ENCODE results near the gene SCAP.

SCAP gene

DNA sequence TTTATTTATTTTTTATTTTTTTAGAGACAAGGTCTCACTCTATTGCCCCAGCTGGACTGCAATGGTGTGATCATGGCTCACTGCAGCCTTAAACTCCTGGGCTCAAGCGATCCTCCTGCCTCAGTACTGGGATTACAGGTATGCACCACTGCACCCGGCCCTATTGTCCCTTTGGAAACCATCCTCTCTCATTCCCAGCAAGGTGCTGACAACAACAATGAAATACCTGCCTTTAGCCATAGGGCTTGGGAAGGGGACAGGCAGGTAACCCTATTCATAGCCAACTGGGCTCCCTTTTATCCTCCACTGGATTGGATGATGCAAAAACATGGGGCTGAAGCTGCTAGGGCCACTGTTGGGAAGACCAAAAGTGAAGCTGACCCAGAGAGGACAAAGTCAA is 43.1 kb downstream of the SCAP start:
- DNase-seq (ENCODE audit: low read depth, low spot score), result no peak

DNA sequence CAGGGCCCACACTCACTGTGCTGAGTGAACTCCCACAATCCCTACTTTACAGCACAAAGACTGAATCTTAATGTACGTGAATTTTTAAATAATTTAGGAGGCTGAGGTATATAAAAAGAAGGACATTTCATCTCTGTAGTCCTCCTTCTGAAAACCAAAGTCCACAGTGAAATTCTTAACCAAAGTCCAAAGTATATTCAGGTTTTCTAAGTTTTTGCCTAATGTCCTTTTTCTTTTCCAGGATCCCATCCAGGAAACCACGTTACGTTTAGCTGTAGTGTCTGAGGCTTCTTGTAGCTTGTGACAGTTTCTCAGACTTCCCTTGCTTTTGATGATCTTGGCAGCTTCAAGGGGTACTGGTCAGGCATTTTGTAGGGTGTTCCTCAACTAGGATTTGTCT is 44.5 kb downstream of the SCAP start:
- DNase-seq (ENCODE audit: low read depth, low spot score), result no peak

DNA sequence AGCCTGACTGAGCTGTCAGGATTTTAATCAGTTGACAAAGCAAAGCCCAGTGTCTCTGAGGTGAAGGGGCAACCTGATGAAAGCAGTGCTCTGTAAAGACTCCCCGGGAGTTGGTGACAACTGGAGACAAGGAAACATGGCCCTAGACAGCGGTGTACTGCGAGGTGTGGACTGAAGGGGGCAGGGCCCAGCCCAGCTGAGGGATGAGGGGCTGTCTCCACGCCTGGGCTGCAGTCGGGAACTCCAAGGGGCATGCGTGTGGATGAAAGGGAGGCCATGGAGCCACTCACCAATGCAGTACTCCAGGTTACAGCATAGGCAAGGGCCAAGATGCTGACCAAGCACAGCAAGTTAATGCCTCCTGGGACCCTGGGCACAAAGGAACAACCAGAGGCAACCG is 45.1 kb downstream of the SCAP start:
- DNase-seq (ENCODE audit: low read depth, low spot score), result no peak

DNA sequence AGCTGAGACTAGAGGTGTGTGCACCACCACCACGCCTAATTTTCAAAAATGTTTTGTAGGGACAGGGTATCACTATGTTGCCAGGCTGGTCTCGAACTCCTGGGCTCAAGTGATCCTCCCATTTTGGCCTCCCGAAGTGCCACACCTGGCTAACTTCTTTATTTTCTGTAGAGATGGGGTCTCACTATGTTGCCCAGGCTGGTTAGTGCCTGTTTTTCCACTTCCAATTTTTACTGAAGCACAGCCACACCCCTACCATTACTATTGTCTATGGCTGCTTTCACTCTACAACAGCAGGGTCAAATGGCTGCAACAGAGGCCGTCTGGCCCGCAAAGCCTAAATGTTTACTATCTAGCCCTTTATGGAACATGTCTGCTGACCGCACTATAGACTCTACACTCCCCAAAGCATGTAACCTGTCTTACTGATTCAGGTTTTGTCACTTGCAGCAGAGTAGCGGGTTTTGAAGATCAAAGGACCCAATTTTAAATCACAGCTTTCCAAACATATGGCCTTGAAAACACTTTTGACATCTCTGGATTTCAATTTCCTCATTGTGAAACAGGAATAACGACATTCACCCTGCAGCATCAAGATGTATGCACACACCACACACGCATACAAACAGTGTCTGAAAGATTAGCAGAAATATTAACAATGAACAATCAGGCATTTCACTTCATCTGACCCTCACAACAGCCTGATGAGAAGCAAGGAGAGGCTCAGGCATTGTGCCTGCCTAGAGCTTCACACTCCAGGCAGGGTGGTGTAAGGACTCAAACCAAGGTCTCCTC is 46.1 kb downstream of the SCAP start:
- no peak for DNase-seq (ENCODE audit: low read depth, low spot score)

DNA sequence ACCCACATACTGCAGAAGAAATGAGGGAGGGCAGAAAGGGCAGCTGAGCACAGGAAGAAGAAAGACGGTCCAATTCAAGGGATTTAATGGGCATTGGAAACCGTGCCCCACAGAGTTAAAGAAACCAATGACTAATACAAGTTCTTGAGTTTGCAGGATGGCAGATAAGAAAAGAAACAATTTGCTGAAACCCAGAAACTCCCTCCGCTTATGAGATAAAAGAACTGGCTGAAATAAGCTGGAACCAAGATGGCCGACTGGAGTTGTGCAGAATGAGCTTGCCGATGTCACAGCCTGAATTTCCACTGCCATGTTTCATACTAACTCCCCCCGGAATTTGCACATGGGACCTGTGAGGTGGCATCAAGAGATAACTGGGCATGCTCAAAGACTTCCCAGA is 47.1 kb downstream of the SCAP start:
- DNase-seq (ENCODE audit: low read depth, low spot score), result no peak

DNA sequence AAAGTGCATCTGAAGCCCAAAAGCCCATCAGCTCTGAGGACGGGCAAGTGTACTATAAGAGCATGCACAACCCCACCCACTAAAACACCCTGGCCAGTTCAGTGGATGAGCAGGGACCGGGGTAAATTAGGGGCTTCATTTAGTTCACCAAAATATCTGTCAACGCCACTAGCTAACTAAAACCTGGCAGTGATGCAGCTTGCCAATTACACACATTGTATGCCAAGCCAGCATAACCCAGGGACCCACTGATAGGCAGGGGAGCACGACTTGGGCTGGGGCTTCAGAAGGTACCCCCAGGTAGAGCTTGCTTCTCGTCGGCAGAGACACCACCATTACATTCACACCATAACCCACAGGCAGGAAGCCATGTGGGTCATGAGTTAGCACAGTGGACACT is 47.9 kb downstream of the SCAP start:
- DNase-seq (ENCODE audit: low read depth, low spot score), result no peak

DNA sequence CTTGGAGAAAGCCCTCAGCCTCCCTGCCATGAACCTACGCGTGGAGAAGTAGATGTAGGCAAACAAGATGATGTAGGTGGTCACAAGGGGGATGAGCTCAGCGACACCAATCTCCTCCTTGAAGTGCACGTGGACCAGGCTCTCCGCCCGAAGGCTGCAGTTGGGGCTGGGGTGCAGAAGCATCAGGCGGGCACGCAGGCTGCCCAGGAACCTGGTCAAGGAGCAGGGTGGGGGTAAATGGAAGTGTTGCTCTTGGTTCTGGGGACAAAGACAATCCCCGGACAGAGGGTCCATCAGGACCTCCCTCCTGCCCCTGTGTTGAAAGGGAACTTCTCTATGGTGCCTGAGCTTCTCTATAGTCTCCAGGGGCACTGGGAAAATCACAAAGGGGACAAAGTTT is 49.8 kb downstream of the SCAP start:
- no peak for DNase-seq (ENCODE audit: low read depth, low spot score)

DNA sequence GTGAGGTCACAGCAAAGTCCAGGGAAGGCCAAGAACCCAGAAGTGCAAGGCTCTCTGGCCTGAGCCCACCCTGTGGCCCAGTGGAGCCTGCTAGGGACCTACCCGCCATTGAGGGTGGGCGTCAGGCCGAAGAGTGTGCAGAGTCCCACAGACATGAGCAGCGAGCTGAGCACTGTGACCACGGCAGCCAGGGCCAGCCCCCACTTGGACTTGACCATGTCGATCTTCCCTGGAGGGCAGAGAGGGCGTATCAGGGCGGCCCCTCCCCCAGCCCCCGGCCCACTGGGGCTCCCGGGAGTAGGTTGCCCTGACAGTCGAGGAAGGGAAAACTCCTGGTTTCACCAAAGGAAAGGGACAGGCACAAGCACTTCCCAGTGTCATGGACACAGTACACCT is 50.4 kb downstream of the SCAP start:
- no peak for DNase-seq (ENCODE audit: low read depth, low spot score)

DNA sequence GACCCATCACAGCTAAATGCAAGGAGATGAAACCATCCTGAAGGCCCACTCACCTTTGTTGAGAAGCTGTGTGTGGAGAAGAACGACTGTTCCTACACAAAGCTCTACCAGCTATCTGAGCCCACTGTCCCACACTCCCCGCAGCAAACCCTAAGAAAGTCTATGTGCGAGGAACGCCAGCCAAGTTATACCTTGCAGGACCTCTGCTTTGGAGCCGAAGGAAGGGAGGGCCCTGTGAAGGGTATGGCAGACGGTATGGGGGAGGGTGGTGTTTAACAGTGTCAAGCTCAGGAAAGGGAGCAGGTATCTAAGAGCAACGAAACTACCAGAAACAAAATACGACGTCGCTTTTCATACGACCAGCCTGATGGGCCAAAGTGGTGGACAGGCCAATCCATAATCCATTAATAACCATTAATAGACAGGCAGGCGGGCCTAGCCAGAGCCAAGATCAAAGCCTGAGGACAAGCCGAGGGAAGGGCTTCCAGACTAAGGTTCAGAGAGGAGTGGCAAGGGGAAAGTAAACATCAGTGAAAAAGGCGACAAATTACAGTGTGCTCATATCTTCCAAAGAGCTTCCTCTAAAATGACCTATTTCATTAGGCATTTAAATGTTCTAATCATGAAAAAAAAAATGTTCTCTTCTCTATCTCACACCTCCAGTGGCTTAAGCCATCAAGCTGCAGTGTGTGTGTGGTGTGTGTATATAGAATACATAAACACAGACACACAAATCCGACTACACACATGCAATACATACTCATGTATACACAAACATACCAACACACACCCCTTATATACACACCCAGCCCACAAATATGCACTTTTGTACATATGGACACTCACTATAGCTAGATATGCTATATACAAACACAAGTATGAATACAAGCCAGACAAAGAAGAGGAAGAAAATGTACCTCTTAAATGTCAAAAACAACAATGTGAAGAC is 51.0 kb downstream of the SCAP start:
- no peak for DNase-seq (ENCODE audit: low read depth, low spot score)

DNA sequence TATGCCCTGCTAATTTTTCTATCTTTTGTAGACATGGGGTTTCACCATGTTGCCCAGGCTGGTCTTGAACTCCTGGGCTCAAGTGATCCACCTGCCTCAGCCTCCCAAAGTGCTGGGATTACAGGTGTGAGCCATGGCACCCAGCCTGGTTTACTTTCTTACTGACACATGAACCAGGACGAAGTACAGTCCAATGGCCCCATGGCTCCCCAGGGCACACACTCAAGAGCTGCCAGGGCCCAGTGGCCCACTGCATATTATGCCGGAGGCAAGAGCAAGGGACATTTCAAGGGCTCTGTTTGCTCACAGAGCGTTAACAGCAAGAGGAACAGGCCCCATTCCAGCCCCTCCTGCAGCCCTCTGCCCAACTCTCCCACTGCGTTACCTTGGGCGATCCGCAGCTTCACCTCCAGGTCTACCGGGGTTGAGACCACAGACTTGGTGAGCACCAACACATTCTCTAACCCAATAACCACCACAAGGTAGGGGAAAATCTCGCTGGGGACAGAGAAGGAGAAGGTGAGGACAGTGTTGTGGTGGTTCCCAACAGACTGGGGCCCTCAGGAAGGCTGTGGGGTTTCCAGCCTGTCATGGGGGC is 52.1 kb downstream of the SCAP start:
- DNase-seq (ENCODE audit: low read depth, low spot score), result no peak

DNA sequence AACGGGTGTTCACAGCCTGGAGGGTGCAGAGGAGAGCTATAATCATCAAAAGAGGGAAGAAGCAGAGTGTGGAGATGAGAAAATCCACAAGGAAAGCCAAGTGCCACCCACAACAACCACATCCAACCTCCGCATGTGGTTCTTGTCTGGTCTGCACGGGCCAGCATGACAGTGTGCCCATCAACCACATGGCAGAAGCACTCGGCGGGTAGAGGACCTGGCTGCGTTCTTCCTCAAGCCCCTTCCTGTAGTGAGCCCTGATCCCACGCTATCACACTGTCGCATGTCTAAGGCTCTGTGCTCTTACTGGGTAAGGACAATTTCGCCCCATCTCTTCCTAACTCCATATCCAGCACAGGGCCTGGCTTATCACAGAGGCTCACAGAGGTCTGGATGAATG is 53.0 kb downstream of the SCAP start:
- DNase-seq (ENCODE audit: low read depth, low spot score), result no peak

DNA sequence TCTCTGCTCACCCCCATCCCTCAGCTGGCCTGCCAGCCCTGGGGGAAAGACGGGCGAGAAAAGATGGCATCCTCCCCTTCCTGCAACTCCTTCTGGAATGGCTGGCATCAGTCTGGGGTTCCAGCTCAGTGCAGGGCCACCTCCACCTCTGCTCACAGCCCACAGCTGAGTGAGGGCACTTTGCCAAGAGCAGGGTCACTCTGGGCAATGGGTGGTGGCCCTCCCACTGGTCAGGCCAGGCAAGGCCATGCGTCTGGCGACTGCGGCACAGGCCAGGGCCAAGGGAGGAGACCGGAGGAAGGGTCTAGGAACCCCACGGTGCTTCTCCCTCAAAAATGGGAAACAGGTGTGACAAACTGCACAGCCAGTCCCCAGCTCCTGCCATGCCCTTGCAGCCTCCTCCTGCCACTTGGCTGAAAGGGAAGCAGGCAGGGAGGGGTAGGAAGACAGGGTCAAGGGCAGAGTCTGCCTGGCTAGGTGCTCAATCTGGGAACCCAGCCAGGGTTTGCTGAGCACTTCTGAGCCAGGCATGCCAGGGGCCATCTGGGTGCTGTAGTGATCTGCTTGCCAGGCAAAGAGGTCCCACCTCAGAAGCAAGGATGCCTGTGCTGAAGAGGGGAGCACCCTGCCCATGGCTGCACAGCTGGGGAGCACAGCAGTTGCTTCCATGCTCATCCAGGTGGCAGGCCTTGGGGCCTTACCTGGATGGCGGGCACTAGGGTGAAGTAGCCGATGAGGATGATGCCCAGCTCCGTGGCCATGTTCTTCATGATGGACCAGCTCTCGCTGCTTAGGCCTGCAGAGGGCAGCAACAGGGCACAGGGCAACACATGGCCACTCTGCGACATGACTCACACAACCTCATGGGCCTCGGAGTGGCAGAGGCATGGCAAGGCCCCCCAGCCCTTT is 53.7 kb downstream of the SCAP start:
- no peak for DNase-seq (ENCODE audit: low read depth, low spot score)

DNA sequence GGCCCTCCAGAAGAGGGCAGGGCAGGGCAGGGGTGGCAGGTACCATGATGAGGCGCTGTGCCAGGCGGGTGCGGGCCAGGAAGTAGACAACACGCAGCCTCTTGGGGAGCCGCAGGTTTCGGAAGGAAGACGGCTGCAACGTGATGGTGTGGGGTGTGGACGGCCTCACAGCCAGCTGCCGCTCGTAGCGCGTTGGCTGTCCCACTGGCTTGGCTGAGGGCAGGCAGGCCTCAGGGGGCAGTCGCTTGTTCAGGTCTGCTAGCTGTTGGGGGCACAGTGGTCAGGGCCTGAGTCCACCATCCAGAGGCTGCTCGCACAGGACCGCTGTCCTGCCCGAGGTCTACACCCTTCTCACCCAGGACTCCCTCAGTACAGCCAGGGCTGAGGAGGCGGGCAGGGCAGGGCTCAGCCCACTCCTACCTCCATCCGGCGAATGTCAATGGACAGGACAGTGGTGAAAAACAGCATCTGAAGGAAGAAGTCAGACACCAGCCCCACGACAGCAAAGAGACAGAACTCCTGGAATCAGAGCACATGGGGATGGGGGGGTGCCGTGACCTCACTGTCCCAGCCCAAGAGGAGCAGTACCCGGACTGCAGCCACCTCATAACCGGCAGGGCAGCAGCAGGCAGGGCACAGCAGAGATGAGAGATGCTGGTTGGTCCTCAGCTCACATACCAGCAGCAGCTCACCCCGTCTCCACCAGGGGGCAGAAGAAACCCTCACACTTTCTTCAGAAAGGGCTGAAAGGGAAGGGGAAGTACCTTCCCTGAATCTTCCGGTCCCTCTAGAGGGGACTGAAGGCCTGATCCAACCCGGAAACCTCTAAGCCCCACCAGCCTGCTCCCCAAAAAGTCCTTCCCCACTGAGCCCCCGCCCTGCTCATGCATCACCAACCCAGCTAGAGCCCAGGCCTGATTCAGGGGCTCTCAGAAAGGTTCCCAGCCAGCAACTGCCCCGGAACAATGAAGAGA is 54.9 kb downstream of the SCAP start:
- DNase-seq (ENCODE audit: low read depth, low spot score), result peak; percentile 57

DNA sequence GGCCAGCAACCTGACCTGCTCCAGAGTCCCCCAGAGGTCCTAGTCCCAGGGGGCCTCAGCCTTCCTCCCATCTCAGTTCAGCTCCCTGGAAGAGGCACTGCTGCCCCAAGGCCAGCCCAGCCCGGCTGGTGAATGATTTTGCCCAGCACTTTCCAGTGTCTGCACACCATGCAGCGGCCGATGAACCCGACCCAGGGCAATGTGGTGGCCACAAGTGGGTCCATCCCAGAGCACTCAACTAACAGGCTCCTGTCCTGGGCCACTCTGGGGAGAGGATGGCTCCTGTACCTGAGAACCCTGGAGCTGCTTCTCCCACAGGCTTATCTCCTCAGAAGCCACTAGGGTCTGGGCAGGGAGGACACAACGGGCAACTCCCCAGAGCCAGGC is 55.7 kb downstream of the SCAP start:
- no peak for DNase-seq (ENCODE audit: low read depth, low spot score)

DNA sequence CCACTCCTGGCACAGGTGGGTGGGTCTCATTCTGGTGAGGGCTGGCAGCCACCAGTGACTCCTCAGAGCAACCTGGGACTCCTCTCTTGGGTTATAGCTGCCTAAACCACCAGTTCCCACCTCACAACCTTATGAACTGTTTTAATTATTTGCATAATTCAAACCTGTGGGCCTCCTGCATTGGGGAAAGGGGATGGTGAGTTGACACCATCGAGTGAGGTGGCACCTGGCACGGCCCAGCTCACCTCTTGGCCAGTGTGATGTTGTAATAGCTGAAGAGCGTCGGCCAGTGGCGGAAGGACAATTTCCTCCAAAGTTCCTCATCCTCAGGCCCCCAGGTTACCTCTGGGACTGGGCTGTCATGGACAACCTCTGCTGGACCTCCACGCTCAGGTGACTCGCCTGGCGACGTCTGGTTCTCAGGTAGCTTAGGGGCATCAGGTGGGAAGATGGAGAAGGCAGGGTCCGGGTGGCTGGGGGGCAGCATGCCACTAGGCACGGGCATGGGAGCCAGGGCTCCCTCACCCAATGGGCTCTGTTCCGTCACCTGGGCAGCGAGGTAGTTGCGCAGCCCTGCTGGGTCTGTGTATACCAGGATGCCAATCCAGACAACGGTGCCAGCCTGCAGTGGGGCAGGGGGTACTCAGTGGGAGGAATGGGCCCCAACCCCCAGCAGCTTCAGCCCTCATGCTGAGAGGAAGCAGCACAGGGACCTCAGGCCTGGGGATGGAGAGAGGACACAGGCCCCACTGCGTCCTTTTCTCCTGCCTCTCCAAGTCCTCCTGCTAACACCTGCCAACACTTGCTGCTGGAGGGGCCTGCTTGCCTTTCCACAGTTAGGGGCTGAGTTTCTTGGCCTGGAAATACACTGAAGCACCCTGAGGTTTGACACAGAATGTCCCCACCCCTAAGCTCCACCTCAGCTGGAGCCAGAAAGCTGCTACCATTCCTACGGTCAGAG is 56.4 kb downstream of the SCAP start:
- no peak for DNase-seq (ENCODE audit: low read depth, low spot score)

DNA sequence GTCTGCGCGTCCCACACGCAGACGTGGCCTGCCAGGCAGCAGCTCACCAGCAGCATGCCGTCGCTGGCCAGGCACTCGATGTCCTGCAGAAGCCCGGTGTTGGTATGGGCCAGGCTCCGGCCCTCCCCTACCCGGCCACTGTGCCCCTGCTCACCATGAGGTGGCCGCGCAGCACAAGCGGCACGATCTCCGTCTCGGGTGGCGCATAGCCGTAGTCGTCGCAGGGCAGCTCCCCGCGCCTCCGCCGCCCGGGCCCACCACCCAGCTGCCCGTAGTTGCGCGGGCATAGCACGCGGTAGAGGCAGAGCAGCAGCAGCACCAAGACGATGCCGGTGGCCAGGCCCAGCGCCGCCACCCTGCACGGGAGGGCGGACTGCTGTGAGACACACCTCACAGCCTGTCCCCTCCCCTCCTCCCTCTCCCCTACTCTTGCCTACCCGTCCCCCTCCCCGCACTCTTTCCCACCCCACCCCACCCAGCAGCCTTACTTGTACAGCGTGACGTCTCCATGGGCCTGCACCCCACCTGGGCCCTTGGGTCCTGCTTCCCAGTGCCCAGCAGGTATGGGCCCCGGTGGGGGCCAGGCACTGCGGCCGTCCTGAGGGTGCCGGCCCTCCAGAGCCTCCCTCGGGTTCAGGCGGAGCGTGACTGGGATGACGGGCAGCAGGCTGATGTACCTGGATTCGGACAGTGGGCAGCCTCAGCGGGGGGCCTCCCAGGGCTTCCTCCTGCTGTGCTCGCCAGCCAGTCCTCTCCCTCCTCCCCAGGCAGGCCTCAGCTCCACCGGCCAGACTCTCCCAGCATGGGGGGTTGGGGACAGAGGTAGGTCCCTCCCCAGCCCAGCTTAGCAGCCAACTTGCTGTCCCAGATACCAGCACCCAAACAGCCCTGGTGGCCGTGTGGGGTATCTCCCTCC is 57.3 kb downstream of the SCAP start:
- DNase-seq (ENCODE audit: low read depth, low spot score), result no peak

DNA sequence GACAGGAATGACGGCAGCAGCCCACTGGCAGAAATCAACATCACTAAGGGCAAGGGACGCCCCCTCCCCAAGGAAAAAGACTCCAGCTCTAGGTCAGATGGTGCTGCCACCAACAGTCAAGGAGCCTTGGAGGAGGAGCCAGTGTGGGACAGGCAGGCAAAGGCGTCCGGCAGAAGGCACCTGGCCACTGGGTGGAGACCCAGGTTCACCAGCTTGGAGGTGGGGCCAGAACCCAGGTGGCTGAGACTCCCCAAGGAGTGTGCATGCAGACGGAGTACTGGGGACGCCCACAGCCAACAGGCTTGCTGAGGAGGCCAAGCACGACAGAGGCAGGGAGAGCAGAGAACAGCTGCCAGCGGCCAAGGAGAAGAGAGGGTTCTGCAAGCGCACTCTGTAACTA is 59.7 kb downstream of the SCAP start:
- DNase-seq (ENCODE audit: low read depth, low spot score), result no peak

Data from iPS DF 19.7 (cell line).